GM15510 (cell line): ENCODE measurements around the gene ATP2B1.

ENCODE experiments used
- POLR2A ChIP-seq: IDR thresholded peaks from 3 replicates; pipeline ENCODE4 v1.6.1; 2011; ENCODE audit warnings: borderline replicate concordance; ENCODE audit not compliant: insufficient read length; ENCODE audit errors: extremely low read depth

The ATP2B1 gene

GRCh38 chr12:89702503-89702902 is 6.1 kb downstream of the ATP2B1 start:
- TF ChIP-seq POLR2A, result no peak

- TF ChIP-seq POLR2A, result no peak
These were observed 6.9 kb downstream of the ATP2B1 start for GRCh38 chr12:89701606-89702206.

GRCh38 chr12:89700191-89700810 is 8.3 kb downstream of the ATP2B1 start:
- no peak for TF ChIP-seq POLR2A

- no peak for TF ChIP-seq POLR2A
These were observed 10.0 kb downstream of the ATP2B1 start for GRCh38 chr12:89698607-89699006.

DNA sequence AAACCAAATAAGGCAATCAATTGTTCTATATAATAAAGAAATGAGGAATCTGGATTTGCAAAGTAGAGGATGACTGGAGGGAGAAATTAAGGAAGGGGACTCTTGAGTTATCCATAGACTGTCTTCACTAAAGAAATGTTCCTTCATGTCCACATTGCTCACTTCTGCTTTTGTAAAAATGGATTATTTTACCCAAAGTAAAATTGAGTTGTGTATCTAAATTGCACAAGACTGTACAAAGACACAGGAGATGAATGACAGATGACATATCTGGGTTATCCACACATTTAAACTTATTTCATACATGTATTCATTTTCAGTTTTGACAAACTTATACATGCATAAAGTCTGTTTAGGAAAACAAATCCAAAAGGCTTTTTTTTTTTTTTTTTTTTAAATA is 11.3 kb downstream of the ATP2B1 start:
- TF ChIP-seq POLR2A, result no peak

- no peak for TF ChIP-seq POLR2A
These were observed 12.8 kb downstream of the ATP2B1 start for GRCh38 chr12:89695830-89696229.

DNA sequence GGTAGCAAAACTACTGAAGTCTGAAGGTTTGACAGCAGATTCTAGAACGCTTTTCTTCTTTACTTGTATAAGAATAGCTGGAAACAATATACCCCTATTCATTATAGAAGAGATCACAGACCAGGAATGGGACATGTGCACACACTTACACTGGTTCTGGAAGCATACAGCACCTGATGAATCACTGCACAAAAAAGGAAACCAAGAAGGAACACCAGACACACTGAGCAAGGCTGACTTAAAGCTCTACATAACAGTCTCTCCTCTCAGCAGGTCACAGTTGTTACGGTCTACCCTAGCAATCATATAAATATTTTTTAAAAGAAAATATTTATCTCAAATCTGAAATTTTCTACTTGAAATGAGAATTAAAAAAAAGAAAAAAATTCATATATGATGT is 13.5 kb downstream of the ATP2B1 start:
- TF ChIP-seq POLR2A, result no peak

DNA sequence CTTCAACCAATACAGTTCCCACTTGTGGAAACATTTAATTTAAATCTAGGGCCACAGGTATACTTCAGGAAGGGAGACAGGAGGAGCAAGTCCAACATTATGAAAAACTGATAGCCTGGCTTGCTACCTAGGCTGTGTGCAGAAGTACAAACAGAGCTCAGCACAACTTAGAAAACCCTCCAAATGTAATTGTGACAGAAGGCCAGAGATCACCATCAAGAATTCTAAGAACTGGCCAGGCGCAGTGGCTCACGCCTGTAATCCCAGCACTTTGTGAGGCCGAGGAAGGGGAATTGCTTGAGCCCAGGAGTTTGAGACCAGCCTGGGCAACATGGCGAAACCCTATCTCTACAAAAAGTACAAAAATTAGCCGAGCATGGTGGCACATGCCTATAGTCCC is 14.1 kb downstream of the ATP2B1 start:
- no peak for TF ChIP-seq POLR2A

GRCh38 chr12:89693639-89694202 is 14.9 kb downstream of the ATP2B1 start:
- no peak for TF ChIP-seq POLR2A

DNA sequence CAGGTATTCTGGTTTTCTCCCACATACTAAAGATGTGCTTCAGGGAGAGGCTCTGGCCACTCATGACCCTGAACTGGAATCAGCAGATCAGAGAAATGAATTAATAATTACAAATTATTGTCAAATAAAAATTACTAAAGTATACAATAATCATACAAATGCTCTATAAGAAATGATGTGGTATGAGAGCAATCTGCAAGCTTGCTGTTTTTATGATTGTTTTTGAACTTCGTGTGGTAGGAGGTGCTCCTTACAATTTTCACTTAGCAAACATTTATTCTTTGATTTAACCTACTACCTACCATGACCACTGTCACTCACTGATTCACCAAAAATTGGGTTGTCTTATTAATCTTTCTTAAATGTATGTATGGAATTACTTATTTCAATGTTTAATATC is 16.2 kb downstream of the ATP2B1 start:
- no peak for TF ChIP-seq POLR2A

DNA sequence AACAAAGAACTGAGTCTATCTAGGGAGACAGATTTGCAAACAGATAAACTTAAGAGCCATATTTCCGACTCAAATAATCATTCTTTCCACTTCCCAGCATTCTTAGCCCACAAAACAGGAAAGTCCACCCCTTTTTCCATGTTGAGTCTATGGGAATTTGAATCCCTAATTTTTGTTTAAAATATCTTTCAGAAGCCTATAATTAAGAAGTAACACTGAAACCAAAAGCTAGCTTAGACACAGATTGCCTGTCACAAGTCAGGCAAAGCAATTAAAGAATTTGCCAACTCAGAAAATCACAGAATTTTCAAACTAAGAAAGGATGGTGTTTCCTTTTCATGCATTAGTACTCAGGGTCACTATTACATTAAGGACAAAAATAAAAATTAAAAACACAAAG is 17.0 kb downstream of the ATP2B1 start:
- no peak for TF ChIP-seq POLR2A

GRCh38 chr12:89690925-89691324 is 17.7 kb downstream of the ATP2B1 start:
- TF ChIP-seq POLR2A, result no peak

DNA sequence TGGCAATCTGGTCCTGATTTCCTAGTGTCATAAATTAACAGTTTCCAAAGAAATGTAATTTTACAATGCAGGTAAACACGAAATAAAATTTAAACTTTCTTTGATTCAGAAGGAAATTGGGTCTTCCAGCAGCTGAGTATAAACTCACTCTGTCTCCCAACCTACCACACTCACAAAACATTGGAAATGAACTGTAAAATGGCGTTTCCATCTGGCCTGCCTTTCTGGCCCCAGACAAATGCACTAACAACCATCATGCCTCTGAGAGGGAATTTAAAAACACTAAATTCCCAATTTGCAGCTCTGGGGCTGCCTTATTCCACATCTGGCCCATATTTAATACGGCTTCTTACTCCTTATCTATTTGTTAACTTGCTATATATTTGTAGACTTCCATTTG is 19.3 kb downstream of the ATP2B1 start:
- TF ChIP-seq POLR2A, result no peak

- no peak for TF ChIP-seq POLR2A
These were observed 22.3 kb downstream of the ATP2B1 start for GRCh38 chr12:89686311-89686710.

DNA sequence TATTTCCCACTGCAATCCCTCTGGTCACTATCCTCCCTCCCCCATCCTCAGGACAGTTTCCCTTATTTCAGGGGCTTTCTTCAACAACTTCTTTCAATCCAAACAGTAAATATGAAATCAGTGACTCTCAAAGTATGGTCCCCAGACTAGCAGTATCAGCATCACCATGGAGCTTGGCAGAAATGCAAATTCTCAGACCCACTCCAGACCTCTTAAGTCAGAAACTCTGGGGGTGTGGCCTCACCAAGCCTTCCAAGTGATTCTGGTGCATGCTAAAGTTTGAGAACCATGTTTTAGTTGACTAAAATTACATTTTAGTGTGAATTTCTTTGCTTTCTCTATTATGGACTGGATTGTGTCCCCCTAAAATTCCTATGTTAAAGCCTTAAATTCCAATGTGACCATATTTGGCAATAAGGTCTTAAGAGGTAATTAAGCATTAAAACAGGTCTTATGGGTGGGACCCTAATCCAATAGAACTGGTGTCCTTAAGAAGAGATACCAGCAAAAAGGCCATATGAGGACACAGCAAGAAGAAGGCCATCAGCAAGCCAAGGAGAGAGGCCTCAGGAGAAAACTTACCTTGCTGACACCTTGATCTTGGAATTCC is 23.2 kb downstream of the ATP2B1 start:
- TF ChIP-seq POLR2A, result no peak

DNA sequence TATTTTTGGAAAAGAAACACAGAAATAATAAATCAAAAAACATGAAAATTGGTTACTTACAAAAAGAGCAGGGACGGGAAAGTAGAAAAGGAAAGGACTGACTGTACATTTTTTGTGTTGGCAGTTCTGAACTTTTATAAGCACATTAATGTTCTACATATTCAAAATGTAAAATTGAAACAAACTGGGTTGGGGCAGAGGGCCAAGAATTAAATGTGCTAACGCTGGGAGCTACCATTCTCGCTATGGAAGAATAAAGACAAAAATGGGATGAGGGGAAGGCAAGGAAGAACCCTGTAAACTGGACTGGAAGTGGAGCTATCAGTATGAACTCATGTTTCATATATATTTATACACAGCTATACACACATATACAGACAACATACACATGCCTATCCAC is 24.5 kb downstream of the ATP2B1 start:
- TF ChIP-seq POLR2A, result no peak
